Measurements from ENCODE around the gene TAAR2.
"Not testable (repeated sequence)": the region's sequence is repeated elsewhere in the genome, so short reads cannot be mapped to it uniquely, and the experiment has no call there.

Gene TAAR2

GRCh38 chr6:132612449-132613108 lies 11.5 kb downstream of the TAAR2 start:
- DNase-seq: no peak

DNA sequence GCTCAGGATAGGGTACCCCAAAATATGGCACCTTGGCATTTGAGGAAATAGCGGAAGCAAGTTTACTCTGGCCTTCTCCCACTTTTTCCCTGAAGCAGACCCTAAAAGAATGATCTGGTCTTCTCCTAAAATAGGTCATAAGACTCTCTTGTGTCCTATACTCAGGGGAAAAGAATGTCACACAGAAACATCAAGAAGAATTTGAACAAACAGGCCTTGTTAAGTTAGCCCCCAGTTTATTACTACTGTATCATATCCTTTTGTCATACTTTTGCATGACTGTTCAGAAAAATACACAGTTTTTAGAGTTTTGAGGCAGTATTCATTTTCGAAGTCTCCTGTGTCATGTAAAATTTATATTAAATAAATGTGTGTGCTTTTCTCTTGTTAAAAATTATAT lies 12.5 kb downstream of the TAAR2 start:
- no peak for DNase-seq

- DNase-seq: no peak
Observed at GRCh38 chr6:132607544-132608233, 16.4 kb downstream of the TAAR2 start.

- DNase-seq: no peak
Observed at GRCh38 chr6:132604635-132605152, 19.4 kb downstream of the TAAR2 start.

DNA sequence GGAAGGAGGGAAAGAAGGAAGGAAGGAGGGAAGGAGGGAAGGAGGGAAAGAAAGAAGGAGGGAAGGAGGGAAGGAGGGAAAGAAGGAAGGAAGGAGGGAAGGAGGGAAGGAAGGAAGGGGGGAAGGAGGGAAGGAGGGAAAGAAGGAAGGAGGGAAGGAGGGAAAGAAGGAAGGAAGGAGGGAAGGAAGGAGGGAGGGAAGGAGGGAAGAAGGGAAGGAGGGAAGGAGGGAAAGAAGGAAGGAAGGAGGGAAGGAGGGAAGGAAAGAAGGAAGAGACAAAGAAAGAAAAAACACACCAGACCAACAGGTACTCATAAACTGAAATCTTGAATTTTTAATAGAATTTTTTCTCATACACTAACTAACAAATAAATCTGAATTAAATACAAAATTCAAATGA lies 23.2 kb downstream of the TAAR2 start:
- DNase-seq: not testable (repeated sequence)

DNA sequence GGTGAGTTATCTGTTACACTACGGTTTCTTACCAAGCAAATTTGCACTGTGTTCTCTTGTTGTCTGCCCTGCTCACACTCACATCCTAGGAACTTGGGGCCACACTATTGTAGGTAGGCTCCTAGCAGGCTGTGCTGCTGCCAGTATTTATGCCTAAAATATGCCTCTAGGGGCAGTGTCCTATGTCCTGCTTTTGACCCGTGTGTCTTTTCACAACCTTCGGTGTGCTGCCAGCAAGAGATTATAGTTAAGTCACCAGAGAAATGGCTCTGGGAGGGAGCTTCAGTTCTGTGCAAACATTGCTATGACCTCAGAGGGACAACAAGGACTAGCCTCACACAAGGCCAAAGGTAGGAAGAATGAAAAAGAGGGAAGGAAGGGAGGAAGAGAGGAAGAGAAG lies 25.6 kb downstream of the TAAR2 start:
- DNase-seq: no peak

DNA sequence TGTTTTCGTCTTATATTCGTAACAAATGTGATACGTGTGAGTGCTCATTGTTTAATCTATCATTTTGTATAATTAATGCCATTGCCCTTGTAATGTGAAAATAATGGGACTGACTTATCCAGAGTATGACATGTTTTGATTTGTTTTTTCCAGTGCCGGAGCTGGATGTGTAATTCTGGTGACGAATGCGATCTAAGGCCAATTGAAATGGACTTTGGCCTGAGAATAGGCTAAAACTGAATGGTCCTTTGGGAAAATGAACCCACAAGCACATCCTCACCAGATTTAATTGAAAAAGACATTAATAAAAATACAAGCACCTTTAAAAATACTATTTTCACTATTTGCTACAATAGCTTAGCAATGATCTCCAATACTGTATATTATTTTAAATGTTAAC lies 27.9 kb downstream of the TAAR2 start:
- no peak for DNase-seq

- no peak for DNase-seq
Observed at GRCh38 chr6:132592855-132593254, 31.2 kb downstream of the TAAR2 start.

DNA sequence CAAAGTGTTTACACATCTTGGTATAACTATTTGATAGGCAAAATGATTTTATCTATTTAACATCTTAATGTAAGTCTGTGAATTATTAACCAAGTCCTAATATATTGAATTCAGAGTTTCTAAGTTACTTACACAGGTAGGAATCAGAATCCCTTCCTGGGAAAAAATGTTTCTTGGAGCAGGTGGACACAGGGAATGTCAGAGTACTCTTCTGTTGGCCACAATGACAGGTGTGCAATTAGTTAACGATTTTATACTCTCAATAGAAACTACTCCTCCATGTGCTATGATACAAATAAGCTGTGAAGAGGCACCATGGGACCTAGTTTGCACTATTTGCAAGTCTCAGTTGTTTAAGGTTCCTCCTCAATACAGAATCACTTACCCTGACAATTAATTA lies 33.7 kb downstream of the TAAR2 start:
- no peak for DNase-seq

- DNase-seq: no peak
Observed at GRCh38 chr6:132589454-132589853, 34.6 kb downstream of the TAAR2 start, which contains the start of gene TAAR5. TAAR5 (minus strand) TSS chr6:132589741; CDS start chr6:132589686, 55 bp downstream.

DNA sequence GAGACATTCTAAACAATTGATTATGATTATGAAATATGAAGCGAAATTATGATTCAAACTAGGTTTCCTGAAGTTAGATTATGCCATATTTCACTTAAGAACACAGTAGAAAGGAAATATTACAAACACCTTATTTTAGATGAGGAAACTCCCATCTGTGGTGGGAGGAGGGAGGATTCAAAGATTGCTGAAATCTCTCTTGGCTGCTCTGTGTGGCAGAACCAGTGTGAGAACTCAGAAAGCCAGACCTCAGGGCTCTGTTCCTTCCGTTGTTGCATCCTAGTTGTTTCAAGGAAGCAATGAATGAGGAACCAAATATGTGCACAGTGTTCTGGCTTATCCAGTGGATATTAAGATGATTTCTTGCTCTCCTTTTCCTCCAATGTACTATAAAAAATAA lies 36.7 kb downstream of the TAAR2 start:
- DNase-seq: no peak

DNA sequence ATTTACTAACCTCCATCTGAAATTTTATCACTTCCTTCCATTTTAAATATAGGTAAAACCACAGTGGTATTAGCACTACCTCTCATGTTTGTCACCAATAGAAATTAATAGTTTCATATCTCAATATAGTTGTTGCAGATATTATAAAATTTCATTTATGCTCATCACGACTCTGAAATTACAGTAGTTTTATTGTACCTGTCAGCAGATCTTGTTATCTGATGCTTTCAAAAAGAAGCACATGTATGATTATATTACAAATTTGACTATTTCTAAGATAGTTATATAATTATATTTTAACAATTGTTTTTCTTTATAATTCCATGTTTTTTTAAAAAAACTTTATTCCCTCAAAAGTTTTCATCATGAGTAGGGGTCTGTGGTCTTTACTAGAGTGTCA lies 39.4 kb downstream of the TAAR2 start:
- DNase-seq: no peak

DNA sequence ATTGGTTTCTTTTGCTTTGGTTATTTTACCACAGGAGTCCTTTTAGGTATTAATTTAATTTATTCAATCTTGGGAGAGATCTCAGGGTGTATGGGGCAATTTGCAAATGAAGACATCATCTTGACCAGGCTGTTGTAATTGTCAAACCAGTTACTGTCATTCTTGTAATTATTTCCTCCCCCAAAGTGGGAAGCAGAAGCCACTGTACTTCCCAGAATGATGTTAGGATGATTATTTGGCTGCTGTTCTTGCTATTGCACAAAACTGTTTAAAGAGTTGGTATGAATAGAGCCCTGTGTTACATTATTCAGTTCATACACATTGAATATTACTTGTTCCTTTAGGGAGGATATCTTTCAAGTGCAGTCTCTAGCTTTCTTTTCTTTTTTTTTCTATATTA lies 52.3 kb downstream of the TAAR2 start:
- no peak for DNase-seq

- DNase-seq: no peak
Observed at GRCh38 chr6:132570221-132570777, 53.8 kb downstream of the TAAR2 start, which contains the start of gene TAAR6. TAAR6 (plus strand) TSS chr6:132570322; CDS start chr6:132570322, 0 bp downstream.

DNA sequence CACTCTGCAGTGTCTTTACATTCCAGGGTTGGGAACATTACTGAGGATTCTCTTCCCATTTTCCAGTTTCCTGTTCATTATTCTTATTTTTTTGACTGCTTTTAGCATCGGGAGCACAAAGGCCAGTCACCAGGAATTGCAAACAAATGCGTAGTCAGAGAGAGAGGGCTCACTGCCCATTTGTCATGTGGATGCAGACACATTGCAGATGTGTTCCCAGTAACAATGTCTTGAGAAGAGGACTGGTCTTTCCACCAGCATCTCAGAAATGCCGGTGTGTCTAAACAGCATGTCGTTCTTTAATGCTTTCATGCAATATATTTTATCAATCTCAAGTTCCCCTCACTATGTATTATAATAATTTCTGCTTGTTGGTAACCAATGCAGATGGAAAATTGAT lies 54.9 kb downstream of the TAAR2 start:
- DNase-seq: no peak

DNA sequence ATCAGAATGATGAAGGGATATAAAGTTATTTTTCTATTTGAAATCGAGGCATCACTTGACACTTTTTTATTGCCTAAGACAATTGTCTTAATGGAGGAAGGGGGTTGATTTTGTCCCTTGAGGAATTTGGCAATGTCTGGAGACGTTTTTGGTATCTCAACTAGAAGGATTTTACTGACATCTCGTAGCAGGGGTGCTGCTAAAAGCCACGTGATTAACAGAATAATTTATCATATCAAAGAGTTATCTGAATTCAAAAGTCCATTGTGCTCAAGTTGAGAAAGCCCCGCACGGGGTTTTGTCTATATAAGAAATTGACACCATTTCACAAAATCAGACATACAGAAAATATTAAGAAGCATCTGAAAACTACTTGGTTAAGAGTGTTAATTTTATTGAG lies 55.5 kb downstream of the TAAR2 start:
- no peak for DNase-seq

DNA sequence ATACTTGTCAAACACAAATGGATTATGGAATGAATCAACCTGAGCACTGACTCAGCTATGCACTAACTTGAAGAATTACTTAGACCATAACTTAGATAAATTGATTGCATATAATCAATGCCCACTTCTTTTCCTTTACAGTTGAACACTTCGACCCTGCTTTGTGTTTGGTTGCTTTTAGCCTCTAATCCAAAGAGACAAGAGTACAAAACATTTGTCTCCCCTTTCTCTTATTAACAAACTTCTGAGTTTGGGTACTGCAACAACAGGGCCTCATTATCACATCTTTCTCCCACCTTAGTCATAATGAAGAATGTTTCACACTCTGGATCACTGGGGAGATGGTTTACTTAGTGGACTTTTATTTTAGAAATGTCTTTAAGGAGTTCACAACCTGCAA lies 56.5 kb downstream of the TAAR2 start:
- DNase-seq: no peak

Data from DMS79 treated with DMSO at 0.1 percent for 48 hours (cell line).